AG04449 (cell line): ENCODE measurements around the gene EHMT2.

ENCODE experiments used
- CTCF ChIA-PET: fragments of 350-600 bp; formaldehyde crosslinking; extraction: SDS; loops from one replicate; lab custom pipeline; 2021; ENCODE audit warnings: antibody characterized with exemption; lab: Yijun Ruan, JAX
- POLR2A ChIA-PET: fragments of 400-600, 350-600 bp; formaldehyde crosslinking; extraction: SDS; loops from one replicate; lab custom pipeline; 2020; ENCODE audit warnings: antibody characterized with exemption, inconsistent platforms; lab: Yijun Ruan, JAX
- DNase-seq: peaks from one replicate; pipeline ENCODE4 v3.0.0-alpha.2; 2010; ENCODE audit warnings: low read depth, low spot score
- H3K4me3 ChIP-seq: 2 replicates; pipeline ENCODE4 v1.5.1; 2011; ENCODE audit warnings: low read depth, mild to moderate bottlenecking, control low read depth, low read length
- CTCF ChIP-seq: IDR thresholded peaks from one replicate; pipeline ENCODE4 v1.5.1; 2011; ENCODE audit warnings: mild to moderate bottlenecking, moderate library complexity, low read length, control low read depth, inconsistent platforms; ENCODE audit not compliant: insufficient read depth; ENCODE audit errors: missing control alignments

Gene EHMT2

GRCh38 chr6:31878222-31878621 lies 19.3 kb downstream of the EHMT2 start:
- no peak for TF ChIP-seq CTCF
- POLR2A ChIA-PET, result no interaction called here
- H3K4me3 ChIP-seq, result no peak overlapping the region
- DNase-seq, result no peak
- CTCF ChIA-PET, result no interaction called here

GRCh38 chr6:31877651-31878161 lies 19.8 kb downstream of the EHMT2 start:
- no peak for DNase-seq
- no peak overlapping the region for H3K4me3 ChIP-seq
- ChIA-PET CTCF (interaction anchor here (4.3 kb wide), 1 partner anchor 11 kb away, joined by 44 read pairs; no protein-coding TSS in a partner anchor), POLR2A (no interaction called here)
- TF ChIP-seq CTCF, result no peak

- ChIA-PET CTCF (interaction anchor here (4.3 kb wide), 1 partner anchor 12 kb away, joined by 44 read pairs; no protein-coding TSS in a partner anchor), POLR2A (no interaction called here)
- no peak for DNase-seq
- no peak for TF ChIP-seq CTCF
- H3K4me3 ChIP-seq, result no peak overlapping the region
These were observed 20.3 kb downstream of the EHMT2 start for GRCh38 chr6:31877125-31877650.

- ChIA-PET POLR2A (no interaction called here), CTCF (interaction anchor here (0.9 to 4.3 kb wide), 5 partner anchors 8 to 330 kb away, joined by 3 to 44 read pairs (median 6); partner anchors contain the start of gene ATP6V1G2)
- no peak for TF ChIP-seq CTCF
- H3K4me3 ChIP-seq, result no peak overlapping the region
- DNase-seq, result no peak
These were observed 21.1 kb downstream of the EHMT2 start for GRCh38 chr6:31876357-31876756.

- TF ChIP-seq CTCF, result no peak
- ChIA-PET POLR2A (no interaction called here), CTCF (interaction anchor here (0.7 to 4.3 kb wide), 6 partner anchors 9 to 330 kb away, joined by 3 to 44 read pairs (median 5); partner anchors contain the start of gene ATP6V1G2)
- DNase-seq, result no peak
- H3K4me3 ChIP-seq, result no peak overlapping the region
These were observed 21.6 kb downstream of the EHMT2 start for GRCh38 chr6:31875877-31876276.

- ChIA-PET POLR2A (no interaction called here), CTCF (interaction anchor here (0.7 to 4.3 kb wide), 6 partner anchors 9 to 329 kb away, joined by 3 to 44 read pairs (median 6); partner anchors contain the start of gene ATP6V1G2)
- peak; percentile 21 for DNase-seq
- H3K4me3 ChIP-seq, result no peak overlapping the region
- TF ChIP-seq CTCF, result no peak
These were observed 22.5 kb downstream of the EHMT2 start for GRCh38 chr6:31874836-31875572.
